BLaER1 treated with 17β-estradiol and CSF1 and Interleukin-3, amounts not matched to agents 10 nM and 100 nM (cell line): ENCODE results near the gene ASTL.
A peak's percentile ranks its signal among the peaks of the same experiment; 100 is the strongest.

Experiments
- H3K27ac ChIP-seq, 11 experiments: shearing (Covaris generic); formaldehyde crosslinking; 2 replicates each; pipeline ENCODE4 v1.8.1; 2022
- H3K27me3 ChIP-seq, 11 experiments: shearing (Covaris generic); formaldehyde crosslinking; 2 replicates each; pipeline ENCODE4 v1.8.1; 2022
- H3K36me3 ChIP-seq, 11 experiments: shearing (Covaris generic); formaldehyde crosslinking; 2 replicates each; pipeline ENCODE4 v1.8.1; 2022
- H3K4me1 ChIP-seq, 10 experiments: shearing (Covaris generic); formaldehyde crosslinking; 2 replicates each; pipeline ENCODE4 v1.8.1; 2022
- H3K4me2 ChIP-seq, 11 experiments: shearing (Covaris generic); formaldehyde crosslinking; 2 replicates each; pipeline ENCODE4 v1.8.1; 2022
- H3K4me3 ChIP-seq, 10 experiments: shearing (Covaris generic); formaldehyde crosslinking; 2 replicates each; pipeline ENCODE4 v1.8.1; 2022
- H3K9ac ChIP-seq, 11 experiments: shearing (Covaris generic); formaldehyde crosslinking; 2 replicates each; pipeline ENCODE4 v1.8.1; 2022
- H3K9me3 ChIP-seq, 11 experiments: shearing (Covaris generic); formaldehyde crosslinking; replicated peaks in 1 of 11; 2 replicates each; pipeline ENCODE4 v1.8.1; 2022
- H4K20me1 ChIP-seq, 11 experiments: shearing (Covaris generic); formaldehyde crosslinking; 2 replicates each; pipeline ENCODE4 v1.8.1; 2022
- Cebpa-rat ChIP-seq, 11 experiments: shearing (Covaris generic); IDR thresholded peaks; 2 replicates each; pipeline ENCODE4 v1.8.1; 2022

The ASTL gene

DNA sequence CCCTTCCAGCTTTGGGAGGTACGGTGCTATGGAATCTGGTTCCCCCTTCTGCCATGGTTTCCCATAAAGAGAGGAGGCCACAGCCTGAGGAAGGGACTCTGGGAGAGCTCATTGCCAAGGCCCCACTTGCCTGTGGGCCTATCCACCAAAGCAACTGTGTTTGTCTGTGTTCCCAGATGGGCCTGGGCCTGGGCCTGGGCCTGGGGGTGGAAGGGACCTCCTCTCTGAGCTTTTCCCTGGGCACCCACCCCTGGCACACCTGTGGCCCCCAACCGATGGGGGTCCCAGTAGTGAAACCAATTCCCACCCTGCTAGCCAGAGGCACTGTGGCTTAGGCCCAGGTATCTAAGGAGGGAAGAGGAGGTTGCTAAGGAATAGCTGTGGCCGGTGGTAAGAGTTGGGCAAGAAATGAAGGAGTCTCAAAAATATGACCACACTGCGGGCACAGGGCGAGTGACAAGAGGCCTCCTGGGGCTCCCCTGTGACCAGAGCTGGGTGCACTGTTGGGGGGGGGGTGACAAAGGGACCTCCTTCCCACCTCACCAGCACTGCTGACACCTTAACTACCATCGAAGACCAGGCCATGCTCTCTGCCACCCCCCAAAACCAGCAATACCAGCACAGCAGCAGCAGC is 11.8 kb upstream of the ASTL start:
- H3K27ac ChIP-seq: peak overlapping the region in 1 of 11 experiments; percentile 22; a peak in 1 of 22 replicates
- no peak overlapping the region for H3K9ac ChIP-seq
- H4K20me1 ChIP-seq: peaks cover 0 to under 1% (median 0%) of the 10 kb centered on the region in 11 experiments; a peak in 1 of 22 replicates
- H3K4me2 ChIP-seq: peak overlapping the region in 8 of 11 experiments; percentile 2 to 99 (median 44); a peak in 10 of 22 replicates
- H3K4me3 ChIP-seq: no peak overlapping the region
- H3K36me3 ChIP-seq: no peaks in the 10 kb centered on the region
- no peaks in the 10 kb centered on the region for H3K9me3 ChIP-seq
- H3K4me1 ChIP-seq: peaks cover 48 to 80% (median 76%) of the 10 kb centered on the region in 10 experiments
- no peaks in the 10 kb centered on the region for H3K27me3 ChIP-seq
- TF ChIP-seq Cebpa-rat (IDR thresholded peaks at IDR 0.05): no peak

DNA sequence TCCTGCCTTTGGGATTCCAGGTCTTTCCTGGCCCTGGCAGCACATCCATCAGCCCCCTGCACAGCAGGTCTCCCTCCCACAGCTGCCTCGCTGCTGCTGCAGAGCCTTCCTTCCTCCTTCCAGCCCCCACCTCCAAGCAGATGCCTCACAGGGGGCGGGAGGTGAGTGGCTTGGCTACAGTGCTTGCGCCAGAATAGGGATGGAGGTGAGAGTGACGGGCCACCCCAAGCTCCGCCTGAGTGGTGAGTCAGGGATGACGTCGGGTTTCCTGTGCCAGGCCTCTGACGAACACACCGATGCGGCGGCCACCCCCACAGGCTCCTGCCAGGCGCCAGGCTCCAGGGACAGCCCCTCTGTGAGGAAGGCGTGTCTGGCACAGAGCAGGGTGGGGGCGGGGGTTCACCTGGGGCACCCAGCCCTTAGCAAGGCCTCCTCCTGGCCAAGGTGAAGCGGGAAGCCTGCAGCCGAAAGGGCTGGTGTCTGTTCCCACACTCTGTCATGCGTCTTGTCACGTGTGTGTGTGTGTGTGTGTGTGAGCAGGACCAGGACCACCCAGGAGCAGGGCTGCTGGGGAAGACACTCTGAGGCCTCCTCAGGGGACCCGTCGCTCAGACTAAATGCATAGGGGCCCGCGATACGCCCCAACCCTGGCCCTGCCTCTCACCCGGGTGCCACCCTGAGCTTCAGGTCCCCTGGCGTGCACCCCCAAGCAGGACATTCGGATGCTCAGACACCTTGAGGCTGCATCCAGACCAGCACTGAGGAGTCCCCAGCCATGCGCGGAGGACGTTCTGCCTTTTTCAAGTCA is 10.3 kb upstream of the ASTL start:
- H3K4me2 ChIP-seq: peak overlapping the region; percentile 81 to 99 (median 98)
- H3K4me3 ChIP-seq: peak overlapping the region in 4 of 10 experiments; percentile 27 to 51 (median 33); a peak in 6 of 20 replicates

DNA sequence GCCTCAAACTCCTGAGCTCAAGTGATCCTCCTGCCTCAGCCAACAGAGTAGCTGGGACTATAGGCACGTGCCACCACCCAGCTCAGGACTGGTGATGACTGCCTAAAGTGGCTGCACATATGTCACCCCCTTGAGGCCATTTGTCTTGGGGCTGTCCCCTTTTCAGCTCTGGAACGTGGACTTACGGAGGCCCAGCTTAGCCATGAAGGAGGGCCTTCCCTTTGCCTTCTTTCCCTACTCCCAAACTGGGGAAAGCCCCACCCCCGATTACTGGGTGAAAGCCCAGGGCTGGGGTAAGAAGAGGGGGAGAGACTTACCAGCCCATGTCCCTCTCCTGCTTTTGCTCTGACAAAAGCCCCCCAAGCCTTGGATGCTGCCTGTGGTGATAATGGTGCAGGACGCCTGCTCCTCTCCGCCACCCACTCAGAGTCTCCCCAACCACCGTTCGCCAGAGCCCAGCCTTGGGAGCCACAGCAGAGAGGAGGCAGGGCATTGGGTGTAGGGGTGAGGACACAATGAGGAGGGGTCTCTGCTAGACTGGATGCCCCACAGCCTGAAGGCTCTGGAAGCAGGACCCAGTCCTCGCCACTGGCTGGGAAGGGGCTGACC is 9.4 kb upstream of the ASTL start:
- peaks cover 67 to 90% (median 80%) of the 10 kb centered on the region in 10 experiments for H3K4me1 ChIP-seq
- H3K27me3 ChIP-seq: no peaks in the 10 kb centered on the region
- H3K27ac ChIP-seq: peak overlapping the region; percentile 4 to 94 (median 85); a peak in 16 of 22 replicates
- H3K9ac ChIP-seq: peak overlapping the region in 8 of 11 experiments; percentile 8 to 98 (median 34); a peak in 10 of 22 replicates
- H3K9me3 ChIP-seq: no peaks in the 10 kb centered on the region
- H3K36me3 ChIP-seq: peaks cover 10 to 16% (median 15%) of the 10 kb centered on the region in 11 experiments; a peak in 20 of 22 replicates
- H3K4me2 ChIP-seq: peak overlapping the region; percentile 81 to 99 (median 98)
- no peak overlapping the region; a peak in 1 of 20 replicates for H3K4me3 ChIP-seq
- H4K20me1 ChIP-seq: peaks cover 16 to 25% (median 20%) of the 10 kb centered on the region in 11 experiments; a peak in 21 of 22 replicates
- TF ChIP-seq Cebpa-rat (IDR thresholded peaks at IDR 0.05): no peak

More for the DNA sequence above, 10.3 kb upstream of the ASTL start:
- H3K27ac ChIP-seq: peak overlapping the region; percentile 4 to 94 (median 36); a peak in 16 of 22 replicates
- peaks cover 59 to 88% (median 78%) of the 10 kb centered on the region in 10 experiments for H3K4me1 ChIP-seq
- no peak for TF ChIP-seq Cebpa-rat (IDR thresholded peaks at IDR 0.05)
- H3K9me3 ChIP-seq: no peaks in the 10 kb centered on the region
- peaks cover 7 to 15% (median 10%) of the 10 kb centered on the region in 11 experiments; a peak in 21 of 22 replicates for H4K20me1 ChIP-seq
- no peaks in the 10 kb centered on the region for H3K27me3 ChIP-seq
- peaks cover under 1 to 7% (median 6%) of the 10 kb centered on the region in 11 experiments; a peak in 19 of 22 replicates for H3K36me3 ChIP-seq
- H3K9ac ChIP-seq: peak overlapping the region in 9 of 11 experiments; percentile 8 to 98 (median 40); a peak in 13 of 22 replicates

DNA sequence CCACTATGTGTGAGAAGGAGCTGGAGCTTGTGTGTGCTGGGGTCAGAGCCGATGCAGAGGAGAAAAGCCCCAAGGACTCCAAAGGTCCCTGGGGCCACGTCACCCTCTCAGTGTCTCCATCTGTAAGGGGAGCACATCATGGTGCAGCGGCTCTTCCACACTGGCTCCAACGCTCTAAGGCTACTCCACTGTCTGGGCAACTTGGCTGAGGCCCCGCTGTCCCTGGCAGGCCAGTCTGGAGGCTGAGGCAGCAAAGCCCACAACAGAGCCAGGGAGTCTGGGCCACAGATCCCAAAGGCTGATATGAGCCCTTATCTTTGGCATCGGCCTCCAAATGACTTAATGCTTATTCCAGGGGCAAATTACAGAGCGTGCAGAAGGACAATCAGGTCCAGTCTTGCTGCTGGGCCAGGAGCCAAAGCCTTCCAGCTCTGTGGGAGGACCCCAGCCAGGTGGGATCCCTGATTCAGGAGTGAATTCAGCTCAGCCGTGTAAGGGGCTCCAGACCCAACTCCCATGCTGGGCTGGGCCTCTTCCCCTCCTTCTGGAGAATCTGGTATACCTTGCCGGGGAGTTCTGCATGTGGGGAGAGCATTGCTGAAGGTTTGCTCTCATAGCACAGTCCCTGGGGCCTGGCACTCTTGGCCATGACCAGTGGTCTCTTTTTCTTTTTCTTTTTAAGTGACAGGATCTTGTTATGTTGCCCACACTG is 8.7 kb upstream of the ASTL start:
- no peak for TF ChIP-seq Cebpa-rat (IDR thresholded peaks at IDR 0.05)
- Histone ChIP-seq H3K9me3 (no peaks in the 10 kb centered on the region), H3K9ac (peak overlapping the region; percentile 81 to 98 (median 91); a peak in 18 of 22 replicates), H4K20me1 (peaks cover 16 to 31% (median 26%) of the 10 kb centered on the region in 11 experiments; a peak in 21 of 22 replicates), H3K4me2 (peak overlapping the region; percentile 81 to 99 (median 98)), H3K27me3 (no peaks in the 10 kb centered on the region), H3K4me1 (peaks cover 72 to 92% (median 84%) of the 10 kb centered on the region in 10 experiments), H3K4me3 (peak overlapping the region in 1 of 10 experiments; percentile 15; a peak in 3 of 20 replicates), H3K27ac (peak overlapping the region; percentile 85 to 94 (median 92)), H3K36me3 (peaks cover 12 to 23% (median 21%) of the 10 kb centered on the region in 11 experiments; a peak in 20 of 22 replicates)

DNA sequence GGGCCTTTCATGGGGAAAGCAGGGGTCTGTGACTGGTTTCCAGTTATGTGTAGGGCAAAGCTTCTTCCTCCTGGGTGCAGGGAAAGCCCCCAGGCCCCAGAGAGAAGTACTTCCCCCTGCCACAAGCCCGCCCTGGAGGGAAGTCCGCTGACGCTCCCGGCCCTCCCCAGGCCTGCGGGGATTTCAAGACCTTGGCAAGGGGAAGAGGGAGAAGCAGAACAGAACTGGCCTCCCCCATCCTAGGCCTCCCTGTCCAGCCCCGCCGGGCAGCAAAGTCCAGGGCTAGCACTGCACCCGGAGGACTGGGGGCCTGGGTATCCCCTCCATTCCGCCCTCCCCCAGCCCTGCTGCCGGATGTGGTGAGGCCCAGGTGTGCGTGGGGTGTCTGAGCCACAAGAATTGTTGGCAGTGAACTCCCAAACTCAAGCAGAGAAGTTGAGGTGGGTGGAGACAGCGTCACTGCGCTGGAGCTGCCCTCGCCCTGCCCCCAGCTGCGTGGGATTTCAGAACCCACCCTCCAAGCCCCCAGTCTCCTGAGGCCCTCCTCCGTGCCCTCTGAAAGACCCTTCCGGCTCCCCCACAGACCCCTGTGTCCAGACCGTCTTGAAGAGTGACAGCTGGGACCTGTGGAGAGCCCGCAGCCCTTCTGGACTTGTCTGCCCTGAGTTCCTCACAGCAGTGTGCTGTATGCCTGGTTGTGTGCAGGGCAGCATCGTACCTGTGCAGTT is 8.0 kb upstream of the ASTL start:
- H3K9me3 ChIP-seq: no peaks in the 10 kb centered on the region
- H3K36me3 ChIP-seq: peaks cover 12 to 27% (median 24%) of the 10 kb centered on the region in 11 experiments; a peak in 20 of 22 replicates
- no peak for TF ChIP-seq Cebpa-rat (IDR thresholded peaks at IDR 0.05)
- H3K9ac ChIP-seq: peak overlapping the region; percentile 81 to 98 (median 91)
- no peaks in the 10 kb centered on the region for H3K27me3 ChIP-seq
- peak overlapping the region; percentile 81 to 99 (median 98) for H3K4me2 ChIP-seq
- H3K4me1 ChIP-seq: peaks cover 77 to 95% (median 88%) of the 10 kb centered on the region in 10 experiments
- H4K20me1 ChIP-seq: peaks cover 16 to 38% (median 29%) of the 10 kb centered on the region in 11 experiments; a peak in 21 of 22 replicates
- peak overlapping the region; percentile 71 to 98 (median 86) for H3K4me3 ChIP-seq
- peak overlapping the region; percentile 85 to 94 (median 92) for H3K27ac ChIP-seq

DNA sequence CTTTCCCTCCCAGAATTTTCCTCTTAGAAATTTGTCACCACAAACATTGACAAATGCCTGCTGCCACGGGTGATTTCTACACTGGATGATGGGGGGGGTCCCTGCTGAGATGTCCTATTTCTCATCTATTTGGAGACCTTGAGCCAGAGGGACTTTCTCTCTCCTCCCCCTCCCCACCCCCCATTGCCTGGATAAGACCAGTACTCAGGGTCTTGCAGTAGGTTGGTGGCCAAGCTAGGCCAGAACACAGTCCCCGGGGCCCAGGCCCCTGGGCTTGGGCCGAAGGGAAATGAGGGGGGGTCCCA is 7.5 kb upstream of the ASTL start:
- H3K4me3 ChIP-seq: peak overlapping the region; percentile 71 to 98 (median 86)
- H3K4me2 ChIP-seq: peak overlapping the region; percentile 81 to 99 (median 98)

DNA sequence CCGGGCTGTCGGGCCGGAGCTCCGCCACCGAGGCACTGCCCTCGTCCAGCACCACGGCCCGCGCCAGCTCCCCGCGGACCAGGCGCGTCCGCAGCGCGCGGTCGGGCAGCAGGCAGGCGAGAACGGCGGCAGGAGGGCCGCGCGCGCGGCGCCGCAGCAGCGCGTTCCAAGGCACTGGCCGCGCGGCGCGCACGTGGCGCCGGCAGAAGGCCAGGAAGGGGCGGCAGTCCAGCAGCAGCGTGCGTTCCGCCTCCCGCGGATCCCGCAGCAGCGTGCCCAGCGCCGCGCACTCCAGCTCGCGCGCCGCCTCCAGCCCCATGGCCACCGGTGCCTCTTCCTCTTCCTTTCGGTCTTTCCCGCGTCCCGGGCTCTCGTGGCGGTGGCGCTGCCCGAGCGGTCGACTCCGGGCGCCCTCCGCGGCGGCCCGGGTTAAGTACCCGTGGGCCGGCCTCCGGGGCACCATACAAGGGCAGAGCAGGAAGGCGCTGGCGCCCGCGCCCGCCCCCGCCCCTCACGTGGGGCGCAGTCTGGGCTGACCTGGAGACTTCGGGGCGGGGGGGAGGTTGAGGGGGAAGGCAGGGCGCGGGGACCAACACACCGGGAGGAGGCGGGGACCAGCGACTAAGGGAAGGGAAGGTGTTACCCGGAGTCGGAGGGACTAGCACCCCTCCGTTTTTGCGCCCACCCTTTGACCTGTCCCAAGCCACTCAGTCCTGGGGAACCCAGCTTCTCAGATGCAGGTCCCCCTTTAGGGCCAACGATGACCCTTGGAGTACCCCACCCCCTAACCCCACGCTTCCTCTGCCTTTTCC is 6.9 kb upstream of the ASTL start, which contains the start of gene DUSP2:
DUSP2 (minus strand) TSS at position 405 of the 812 bp plus-strand sequence; CDS start at position 319, 86 bp downstream.
- Histone ChIP-seq H3K36me3 (peaks cover 12 to 27% (median 24%) of the 10 kb centered on the region in 11 experiments; a peak in 20 of 22 replicates), H3K27ac (peak within 1 kb of the TSS; percentile 85 to 94 (median 92)), H3K9me3 (no peaks in the 10 kb centered on the region), H3K4me1 (peaks cover 73 to 91% (median 84%) of the 10 kb centered on the region in 10 experiments), H3K27me3 (no peaks in the 10 kb centered on the region), H3K4me3 (peak within 1 kb of the TSS; percentile 71 to 98 (median 86)), H4K20me1 (peaks cover 16 to 43% (median 29%) of the 10 kb centered on the region in 11 experiments; a peak in 21 of 22 replicates), H3K4me2 (peak within 1 kb of the TSS; percentile 81 to 99 (median 98)), H3K9ac (peak within 1 kb of the TSS; percentile 81 to 98 (median 91))
- no peak for TF ChIP-seq Cebpa-rat (IDR thresholded peaks at IDR 0.05)

More for the DNA sequence above, 7.5 kb upstream of the ASTL start:
- H3K9me3 ChIP-seq: no peaks in the 10 kb centered on the region
- peak overlapping the region; percentile 85 to 94 (median 92) for H3K27ac ChIP-seq
- peaks cover 12 to 27% (median 24%) of the 10 kb centered on the region in 11 experiments; a peak in 20 of 22 replicates for H3K36me3 ChIP-seq
- H3K4me1 ChIP-seq: peaks cover 78 to 96% (median 87%) of the 10 kb centered on the region in 10 experiments
- H3K9ac ChIP-seq: peak overlapping the region; percentile 81 to 98 (median 91)
- H3K27me3 ChIP-seq: no peaks in the 10 kb centered on the region
- H4K20me1 ChIP-seq: peaks cover 16 to 43% (median 29%) of the 10 kb centered on the region in 11 experiments; a peak in 21 of 22 replicates
- no peak for TF ChIP-seq Cebpa-rat (IDR thresholded peaks at IDR 0.05)
